Loucy (cell line): Measurements from ENCODE around the gene B3GAT3.

Source experiments
- H2AFZ ChIP-seq: fragments of 200-600 bp; sonication (generic); 2 replicates; pipeline ENCODE4 v1.6.0; 2016; ENCODE audit warnings: antibody characterized with exemption, mild to moderate bottlenecking, low read length, moderate library complexity
- H3F3A ChIP-seq: fragments of 200-600 bp; 2 replicates; pipeline ENCODE4 v1.6.0; 2016; ENCODE audit warnings: antibody characterized with exemption, low read depth, mild to moderate bottlenecking
- H3K27me3 ChIP-seq: fragments of 200-600 bp; sonication (generic); 2 replicates; pipeline ENCODE4 v1.6.1; 2014; ENCODE audit warnings: low read length, mild to moderate bottlenecking; ENCODE audit not compliant: insufficient read depth, poor library complexity, severe bottlenecking
- H3K36me3 ChIP-seq: fragments of 200-600 bp; sonication (generic); 2 replicates; pipeline ENCODE4 v1.6.1; 2016; ENCODE audit warnings: low read length; ENCODE audit not compliant: insufficient read depth
- H3K4me1 ChIP-seq: fragments of 200-600 bp; sonication (generic); 2 replicates; pipeline ENCODE4 v1.5.1; 2014; ENCODE audit warnings: low read length, mild to moderate bottlenecking; ENCODE audit not compliant: insufficient read depth, poor library complexity, severe bottlenecking
- H3K4me2 ChIP-seq: fragments of 200-600 bp; sonication (generic); 2 replicates; pipeline ENCODE4 v1.6.0; 2014; ENCODE audit warnings: antibody characterized with exemption, low read length, low read depth, mild to moderate bottlenecking; ENCODE audit not compliant: poor library complexity, severe bottlenecking
- H3K4me3 ChIP-seq: fragments of 200-600 bp; sonication (generic); 2 replicates; pipeline ENCODE4 v1.5.1; 2014; ENCODE audit warnings: low read length, mild to moderate bottlenecking, mixed read lengths; ENCODE audit not compliant: poor library complexity, severe bottlenecking
- H3K79me2 ChIP-seq: fragments of 200-600 bp; sonication (generic); 2 replicates; pipeline ENCODE4 v1.6.1; 2014; ENCODE audit warnings: low read length; ENCODE audit not compliant: insufficient read depth
- H3K9ac ChIP-seq: fragments of 200-600 bp; sonication (generic); 2 replicates; pipeline ENCODE4 v1.6.0; 2014; ENCODE audit warnings: mild to moderate bottlenecking, low read depth, low read length, moderate library complexity; ENCODE audit not compliant: poor library complexity, severe bottlenecking
- H3K9me2 ChIP-seq: fragments of 200-600 bp; sonication (generic); replicated peaks from 2 replicates; pipeline ENCODE4 v1.6.1; 2016; ENCODE audit warnings: low read depth, low read length, mixed read lengths
- H3K9me3 ChIP-seq: fragments of 200-600 bp; sonication (generic); 2 replicates; pipeline ENCODE4 v1.6.1; 2014; ENCODE audit warnings: mild to moderate bottlenecking, antibody characterized with exemption, low read length, low read depth; ENCODE audit not compliant: insufficient read depth
- H4K20me1 ChIP-seq: fragments of 200-600 bp; sonication (generic); 2 replicates; pipeline ENCODE4 v1.6.0; 2014; ENCODE audit warnings: antibody characterized with exemption, low read length, mild to moderate bottlenecking; ENCODE audit not compliant: insufficient read depth, poor library complexity, severe bottlenecking
- CTCF ChIP-seq: fragments of 200-600 bp; sonication (generic); conservative IDR thresholded peaks from 2 replicates; pipeline ENCODE4 v1.5.1; 2014; ENCODE audit warnings: mild to moderate bottlenecking, antibody characterized with exemption, low read length
- EZH2phosphoT487 ChIP-seq: fragments of 200-600 bp; IDR thresholded peaks from 2 replicates; pipeline ENCODE4 v1.6.1; 2018; ENCODE audit warnings: antibody characterized with exemption, mild to moderate bottlenecking, moderate library complexity, borderline replicate concordance

Gene B3GAT3

DNA sequence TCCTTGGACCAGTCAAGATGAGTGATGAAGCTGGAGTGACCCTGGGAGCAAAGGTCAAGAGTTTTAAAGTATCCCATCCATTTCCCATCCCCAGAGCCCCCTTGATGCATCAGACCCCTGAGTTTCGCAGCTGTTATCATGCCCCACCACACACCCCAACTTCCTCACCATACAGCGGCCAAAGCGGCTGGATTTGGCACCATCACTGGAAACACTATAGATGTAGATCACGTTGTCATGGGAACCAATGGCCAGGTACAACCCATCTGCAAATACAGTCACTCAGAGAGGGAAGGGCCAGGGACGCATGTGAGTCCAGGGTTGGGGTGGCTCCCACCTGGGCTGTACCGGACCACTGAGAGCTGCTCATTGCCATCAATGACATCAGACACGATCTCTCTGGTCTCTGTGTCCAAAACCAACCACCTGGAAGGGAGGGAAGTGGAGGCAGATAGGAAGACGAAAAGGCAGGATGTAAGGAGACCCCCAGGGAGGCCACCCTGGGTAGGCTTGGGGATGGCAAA, 17.9 kb downstream of the B3GAT3 start:
- no peak overlapping the region for H3K9ac ChIP-seq
- no peaks in the 10 kb centered on the region for H3F3A ChIP-seq
- H3K4me3 ChIP-seq: no peak overlapping the region
- H4K20me1 ChIP-seq: peaks cover 10% of the 10 kb centered on the region
- H3K27me3 ChIP-seq: peaks cover 8% of the 10 kb centered on the region
- H3K9me2 ChIP-seq: no peaks in the 10 kb centered on the region
- H3K4me2 ChIP-seq: no peak overlapping the region
- peaks cover 25% of the 10 kb centered on the region for H3K4me1 ChIP-seq
- H3K36me3 ChIP-seq: no peaks in the 10 kb centered on the region
- H2AFZ ChIP-seq: no peak overlapping the region
- H3K9me3 ChIP-seq: no peaks in the 10 kb centered on the region
- H3K79me2 ChIP-seq: peaks cover 25% of the 10 kb centered on the region
- TF ChIP-seq CTCF: no peak
- no peak for TF ChIP-seq EZH2phosphoT487

GRCh38 chr11:62603072-62603408, 18.7 kb downstream of the B3GAT3 start:
- H3K9ac ChIP-seq: no peak overlapping the region
- H3F3A ChIP-seq: no peaks in the 10 kb centered on the region
- no peak overlapping the region for H3K4me2 ChIP-seq
- H3K4me1 ChIP-seq: peaks cover 29% of the 10 kb centered on the region
- peaks cover 4% of the 10 kb centered on the region; the same call in 1 of the 2 replicates for H3K36me3 ChIP-seq
- H3K79me2 ChIP-seq: peaks cover 33% of the 10 kb centered on the region
- peaks cover 8% of the 10 kb centered on the region for H3K27me3 ChIP-seq
- H2AFZ ChIP-seq: no peak overlapping the region
- TF ChIP-seq CTCF (no peak), EZH2phosphoT487 (no peak)
- no peaks in the 10 kb centered on the region for H3K9me2 ChIP-seq
- no peak overlapping the region for H3K4me3 ChIP-seq
- no peaks in the 10 kb centered on the region for H3K9me3 ChIP-seq
- H4K20me1 ChIP-seq: peaks cover 18% of the 10 kb centered on the region

DNA sequence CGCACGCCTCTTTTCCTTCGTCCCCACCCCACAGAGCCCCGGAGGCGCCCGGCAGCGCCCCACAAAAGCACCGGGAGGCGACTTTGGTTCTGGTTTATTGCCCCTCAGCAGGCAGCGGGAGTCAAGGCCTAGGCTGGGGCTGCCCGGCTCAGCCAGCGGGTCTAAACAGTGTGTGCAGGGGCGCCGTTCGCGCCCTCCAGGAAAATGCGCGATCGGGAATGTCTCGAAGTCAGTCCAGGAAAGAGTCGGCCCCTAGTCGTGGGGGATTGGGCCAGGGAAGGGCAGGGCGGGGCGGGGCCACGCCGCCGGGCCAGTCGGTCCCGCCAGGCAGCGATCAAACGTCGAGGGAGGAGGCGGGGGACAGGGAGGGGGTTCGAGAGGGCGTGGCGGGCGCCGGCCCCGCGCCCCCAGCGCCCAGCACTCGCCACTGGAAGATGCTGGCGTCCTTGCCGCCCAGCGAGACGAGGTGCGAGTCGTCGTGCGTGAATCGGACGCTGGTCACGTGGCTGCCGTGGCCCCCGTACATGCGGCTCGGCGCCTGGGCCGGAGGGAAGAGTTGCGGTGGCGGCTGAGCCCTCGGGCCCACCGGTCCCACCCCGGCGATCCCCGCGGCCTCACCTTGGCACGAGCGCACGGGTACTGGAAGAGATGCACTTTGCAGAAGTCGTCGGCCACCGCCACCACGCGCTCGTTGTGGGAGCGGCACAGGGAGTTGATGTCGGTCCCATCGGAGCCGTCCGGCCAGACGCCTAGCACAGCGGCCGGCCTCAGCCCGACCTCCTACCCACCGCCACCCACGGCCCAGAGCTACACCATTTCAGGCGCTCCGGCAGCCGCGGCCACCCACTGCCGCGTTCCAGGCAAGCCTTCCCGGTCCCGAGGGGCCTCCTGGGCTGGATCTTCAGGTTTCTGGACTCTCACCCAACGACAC, 19.4 kb downstream of the B3GAT3 start:
- Histone ChIP-seq H4K20me1 (peaks cover 25% of the 10 kb centered on the region), H3K9me2 (no peaks in the 10 kb centered on the region), H3K4me2 (peak overlapping the region; percentile 5), H3F3A (no peaks in the 10 kb centered on the region), H3K27me3 (peaks cover 8% of the 10 kb centered on the region), H3K36me3 (peaks cover 10% of the 10 kb centered on the region; the same call in 1 of the 2 replicates), H3K9ac (no peak overlapping the region), H3K4me1 (peaks cover 23% of the 10 kb centered on the region), H3K79me2 (peaks cover 39% of the 10 kb centered on the region), H3K4me3 (peak overlapping the region; percentile 95), H2AFZ (no peak overlapping the region), H3K9me3 (no peaks in the 10 kb centered on the region)
- TF ChIP-seq CTCF: no peak
- TF ChIP-seq EZH2phosphoT487: no peak
